ENCODE data around the gene TEX51.

TEX51 gene

GRCh38 chr2:126898636-126899035, at the start of gene TEX51:
Gene TEX51 (plus strand): TSS chr2:126898890. CDS start chr2:126898919, 29 bp downstream.
- DNase-seq, result no peak

- no peak for DNase-seq
Observed at GRCh38 chr2:126849054-126849453, 49.6 kb upstream of the TEX51 start.

DNA sequence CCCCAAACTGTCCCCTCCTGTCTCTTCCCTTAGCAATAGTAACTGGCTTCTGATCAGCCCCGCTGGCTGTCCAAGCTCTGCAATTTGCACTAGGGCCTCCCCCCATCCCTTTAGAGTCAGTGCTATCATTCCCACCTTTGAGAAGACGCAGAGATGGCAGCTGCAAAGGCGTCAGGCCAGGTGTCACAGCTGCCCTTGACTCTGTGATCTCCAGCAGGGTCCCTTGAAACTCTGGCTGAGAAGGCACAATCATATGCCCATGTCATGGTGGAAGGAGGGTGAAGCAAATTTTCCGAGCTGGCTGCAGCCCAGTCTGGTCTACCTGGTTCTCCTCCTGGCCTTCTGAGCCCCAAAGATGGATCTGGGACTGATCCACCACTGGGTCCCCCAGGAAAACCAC, 49.2 kb upstream of the TEX51 start:
- no peak for DNase-seq

DNA sequence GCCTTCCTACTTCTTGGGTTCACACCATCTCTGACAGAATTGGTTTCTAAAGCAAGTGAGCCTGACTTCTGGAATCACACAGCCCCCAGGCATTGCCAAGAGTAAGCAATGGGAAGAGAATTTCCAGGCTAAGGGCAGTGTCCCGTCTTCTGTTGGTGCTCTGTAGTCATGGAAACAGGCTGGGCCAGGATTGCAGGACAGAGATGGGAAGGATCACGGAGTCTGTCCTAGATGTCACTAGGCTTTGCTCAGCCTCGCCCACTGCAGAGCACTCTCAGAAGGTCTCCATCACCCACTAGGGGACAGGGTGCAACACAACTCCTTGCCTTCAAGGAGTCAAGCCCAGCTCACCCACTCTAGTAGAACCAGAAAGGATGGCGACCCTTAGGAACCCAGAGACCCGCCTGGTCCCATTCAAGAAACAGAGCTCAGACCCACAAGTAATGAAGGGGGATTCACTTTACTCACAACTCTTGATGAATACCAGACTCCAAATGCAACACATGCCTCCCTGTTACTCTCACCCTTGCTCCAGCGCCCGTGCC, 48.6 kb upstream of the TEX51 start:
- DNase-seq, result no peak

- no peak for DNase-seq
Observed at GRCh38 chr2:126850940-126851339, 47.8 kb upstream of the TEX51 start.

DNA sequence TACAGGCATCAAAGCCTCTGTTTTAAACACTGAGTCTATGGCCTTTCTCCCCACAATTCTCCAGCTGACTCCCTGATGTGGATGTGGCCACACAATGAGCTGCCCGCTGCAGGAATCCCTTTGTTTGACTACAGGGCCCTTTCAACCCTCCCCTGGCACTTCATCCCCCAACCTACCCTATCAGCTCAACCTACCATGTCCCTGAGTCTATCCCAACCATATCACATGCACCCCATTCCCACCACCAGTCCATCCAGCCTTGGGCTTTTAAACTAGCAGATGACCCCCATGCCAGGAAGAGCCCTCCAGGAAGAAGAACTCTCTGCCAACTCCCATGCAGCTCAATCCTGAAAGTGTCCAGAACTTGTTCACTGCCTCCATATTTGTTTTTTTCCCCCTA, 46.9 kb upstream of the TEX51 start:
- no peak for DNase-seq

DNA sequence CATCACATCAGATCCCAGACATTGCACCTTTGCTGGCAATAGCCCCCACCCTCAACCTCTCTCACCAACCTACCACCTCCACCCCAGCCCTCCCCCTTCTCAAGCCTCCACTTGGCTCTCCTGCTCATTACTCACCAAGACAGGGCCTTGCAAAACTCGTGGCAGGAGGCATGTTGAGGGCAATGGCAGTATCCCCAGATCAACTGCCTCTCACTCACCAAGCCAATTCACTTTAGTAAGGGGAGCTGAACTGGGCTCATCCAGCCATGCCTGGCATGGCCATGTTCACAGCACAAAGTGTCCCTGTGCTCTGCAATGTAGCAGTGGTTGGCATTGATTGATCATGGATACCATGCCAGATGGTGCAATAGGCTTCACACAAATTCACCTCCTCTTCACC, 46.3 kb upstream of the TEX51 start:
- DNase-seq, result no peak

- no peak for DNase-seq
Observed at GRCh38 chr2:126855606-126856005, 43.1 kb upstream of the TEX51 start.

- DNase-seq, result no peak
Observed at GRCh38 chr2:126856403-126856802, 42.3 kb upstream of the TEX51 start.

DNA sequence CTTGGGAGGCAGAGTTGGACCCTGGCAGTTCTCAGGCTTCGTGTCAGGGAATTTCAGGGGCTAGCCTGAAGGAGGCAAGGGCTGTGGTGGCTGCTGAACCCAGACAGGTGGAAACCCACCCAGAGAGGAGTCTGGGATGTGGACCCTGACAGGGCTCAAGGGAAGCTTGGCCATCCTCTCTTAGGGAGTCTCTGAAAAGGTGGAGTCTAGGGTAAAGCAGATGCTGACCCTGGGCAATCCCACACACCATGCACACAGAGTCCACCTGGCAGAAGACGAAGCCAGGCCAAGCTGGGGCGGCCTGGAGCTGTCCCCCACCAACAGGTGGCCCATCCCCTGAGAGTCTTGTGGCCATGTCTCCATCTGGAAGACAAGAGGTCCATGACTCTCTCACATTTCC, 41.2 kb upstream of the TEX51 start:
- DNase-seq, result no peak

DNA sequence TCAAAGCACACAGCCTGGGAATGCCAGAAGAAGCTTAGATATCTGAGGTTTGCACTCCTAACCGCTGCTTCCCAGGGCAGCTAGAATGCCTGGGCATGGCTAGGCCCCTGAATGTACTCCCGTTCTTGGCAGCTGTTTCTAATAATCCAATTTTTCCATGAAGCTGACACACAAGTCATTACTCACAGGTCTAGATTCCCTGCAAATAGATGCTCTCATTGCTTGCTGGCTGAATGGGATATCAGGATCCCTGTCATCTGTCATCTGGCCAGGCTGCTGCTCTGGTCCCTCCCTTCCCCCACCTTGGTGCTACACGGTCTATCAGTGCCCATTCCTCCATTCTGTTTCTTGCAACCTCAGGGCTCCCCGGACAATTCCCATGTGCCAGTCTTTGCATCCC, 40.7 kb upstream of the TEX51 start:
- DNase-seq, result no peak

DNA sequence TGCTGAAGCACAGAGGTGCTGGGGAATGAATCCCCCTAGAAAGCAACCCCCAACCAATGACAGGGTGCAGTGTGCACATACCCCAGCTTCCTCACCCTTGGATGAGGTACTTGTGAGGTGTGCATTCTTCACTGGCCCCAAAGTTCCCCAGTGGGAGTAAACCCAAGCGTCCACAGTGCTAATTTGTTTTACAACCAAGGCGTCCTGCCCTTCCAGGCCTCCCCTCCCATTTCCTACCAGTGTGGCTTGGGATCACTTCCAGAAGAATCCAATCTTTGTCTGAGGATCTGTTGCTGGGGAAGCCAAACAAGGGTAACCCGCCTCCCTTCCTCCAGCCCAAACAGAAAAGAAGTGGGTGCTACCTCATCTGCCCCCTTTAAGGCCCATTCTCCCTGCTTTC, 40.3 kb upstream of the TEX51 start:
- no peak for DNase-seq

DNA sequence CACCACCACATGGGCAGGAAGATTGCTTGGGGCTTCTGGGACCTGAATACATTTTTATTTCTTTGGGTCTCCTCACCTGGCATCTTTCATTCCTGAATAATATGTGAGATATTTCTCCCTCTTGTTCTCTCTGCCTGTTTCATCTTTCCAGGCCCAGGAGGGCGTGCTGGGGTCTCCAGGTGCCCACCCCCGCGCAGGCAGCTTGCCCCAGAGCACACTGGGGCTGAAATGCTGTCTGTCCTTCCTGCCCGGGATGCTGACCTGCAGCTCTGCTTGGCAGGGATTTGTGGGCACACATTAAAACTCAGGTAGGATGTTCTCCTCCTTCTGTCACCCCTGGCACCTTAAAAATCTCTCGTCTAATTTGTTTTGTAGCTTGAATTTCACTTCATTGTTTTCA, 39.7 kb upstream of the TEX51 start:
- DNase-seq, result no peak

DNA sequence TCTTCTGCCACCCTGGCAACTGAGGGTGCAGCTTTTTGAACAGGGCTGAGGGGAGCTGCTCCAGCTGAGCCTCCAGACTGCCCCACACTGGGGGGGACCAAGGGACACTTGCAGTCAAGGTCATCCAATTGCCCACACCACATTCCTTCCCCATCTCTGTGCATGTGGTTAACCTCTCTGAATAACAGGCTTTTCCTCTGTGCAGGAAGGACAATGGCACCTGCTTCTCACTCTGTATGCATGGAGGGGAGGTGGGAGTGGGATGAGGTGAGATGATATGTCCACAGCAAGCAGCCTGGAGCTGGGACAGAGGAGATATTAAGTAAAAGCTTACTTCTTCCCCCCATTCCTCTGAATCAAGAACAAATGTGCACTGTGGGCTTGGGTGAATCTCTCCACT, 39.1 kb upstream of the TEX51 start:
- DNase-seq, result no peak

DNA sequence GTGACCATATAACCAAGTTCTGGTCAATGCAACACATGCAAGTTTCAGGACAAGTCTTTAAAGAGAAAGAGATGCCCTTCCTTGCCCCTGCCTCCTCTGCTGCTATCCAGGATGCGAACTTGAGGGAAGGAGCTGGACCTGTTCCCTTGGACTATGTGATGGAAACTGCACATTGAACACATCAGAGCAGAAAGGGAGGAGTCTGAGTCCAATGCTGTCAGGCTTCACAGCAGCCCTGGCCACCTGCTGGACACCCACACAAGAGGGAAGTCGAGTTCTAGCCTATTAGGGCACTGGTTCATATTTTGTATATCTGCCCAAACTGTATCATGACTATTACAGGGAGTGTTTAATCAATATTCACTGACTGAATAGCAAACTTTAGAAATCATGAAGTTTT, 38.3 kb upstream of the TEX51 start:
- no peak for DNase-seq

- DNase-seq, result no peak
Observed at GRCh38 chr2:126862730-126863129, 36.0 kb upstream of the TEX51 start.

- no peak for DNase-seq
Observed at GRCh38 chr2:126863336-126864015, 35.2 kb upstream of the TEX51 start.

DNA sequence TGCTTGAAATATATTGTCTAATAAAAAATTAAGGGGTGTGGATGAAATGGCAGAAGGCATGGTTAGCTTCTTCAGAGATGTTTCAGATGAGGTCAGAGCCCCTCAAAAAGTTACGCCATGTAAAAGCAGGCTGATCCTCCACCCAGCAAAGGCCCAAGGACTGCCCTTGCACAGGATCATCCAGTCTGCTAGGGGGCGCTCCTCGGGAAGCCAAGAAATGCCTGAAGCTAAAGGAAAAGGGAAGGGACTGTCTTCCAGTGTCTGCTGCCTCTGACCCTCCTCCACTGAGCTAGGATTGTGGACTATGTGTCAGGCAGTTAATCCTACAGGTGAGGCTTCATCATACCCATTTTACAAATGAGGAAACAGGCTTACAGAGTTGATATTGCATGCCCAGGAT, 33.8 kb upstream of the TEX51 start:
- DNase-seq, result no peak

GRCh38 chr2:126866451-126866850, 32.2 kb upstream of the TEX51 start:
- no peak for DNase-seq

GRCh38 chr2:126874961-126875360, 23.7 kb upstream of the TEX51 start:
- no peak for DNase-seq

DNA sequence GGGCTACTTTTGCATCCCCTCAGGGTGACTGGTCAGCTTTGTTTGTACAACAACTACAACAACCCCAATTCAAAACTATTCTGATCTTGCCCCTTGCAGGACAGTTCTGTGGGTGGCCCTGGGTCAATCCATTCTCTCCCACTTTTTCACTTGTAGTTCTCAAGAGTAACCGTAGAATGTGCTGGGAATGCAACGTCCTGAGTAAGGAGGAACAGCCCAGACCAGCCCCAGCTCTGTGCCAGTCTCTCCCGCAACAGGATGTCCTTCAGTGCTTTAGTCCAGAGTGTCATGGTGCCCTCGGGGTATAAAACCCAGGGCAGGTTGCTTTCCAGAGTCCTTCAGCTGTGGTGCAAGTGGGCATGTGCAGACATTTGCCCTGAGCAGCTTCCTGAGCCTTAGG, 22.1 kb upstream of the TEX51 start:
- no peak for DNase-seq

DNA sequence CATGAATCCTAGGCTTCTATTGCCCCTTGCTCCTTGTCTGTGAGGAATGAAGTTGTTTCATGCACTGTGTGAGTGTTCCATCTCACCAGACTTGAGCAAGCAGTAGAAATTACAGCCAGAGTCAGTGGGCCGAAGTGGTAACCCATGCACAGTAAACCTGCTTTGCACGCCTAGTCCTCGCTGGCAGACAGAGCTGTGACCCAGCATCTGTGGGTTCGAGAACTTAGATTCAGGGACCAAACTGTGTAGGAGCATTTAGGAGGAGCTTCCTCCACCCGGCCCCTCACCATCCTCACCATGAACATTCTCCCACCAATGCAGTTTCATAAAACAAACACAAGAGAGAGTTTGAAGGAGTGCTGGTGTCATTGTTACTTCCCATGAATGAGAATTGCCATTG, 21.6 kb upstream of the TEX51 start:
- no peak for DNase-seq

- DNase-seq, result no peak
Observed at GRCh38 chr2:126877861-126878565, 20.7 kb upstream of the TEX51 start.

- DNase-seq, result no peak
Observed at GRCh38 chr2:126878601-126879000, 20.1 kb upstream of the TEX51 start.

All from NCI-H2029 treated with DMSO at 0.1 percent for 48 hours (cell line).